NCI-H1930 (cell line): ENCODE results near the gene RNF20.
"Not testable (repeated sequence)": the region's sequence is repeated elsewhere in the genome, so short reads cannot be mapped to it uniquely, and the experiment has no call there.

Source experiments
- DNase-seq, 2 experiments: peaks; one replicate each; lab custom pipeline; 2025; lab: John Stamatoyannopoulos, UW

Gene RNF20

GRCh38 chr9:101533334-101534204, at the start of gene RNF20:
Gene RNF20, plus strand, starts transcription at chr9:101533853. Its CDS starts 1,571 bp downstream, at chr9:101535424.
- DNase-seq = peak; percentile 96 to 97

GRCh38 chr9:101484046-101484445, 49.6 kb upstream of the RNF20 start:
- DNase-seq = no peak

DNA sequence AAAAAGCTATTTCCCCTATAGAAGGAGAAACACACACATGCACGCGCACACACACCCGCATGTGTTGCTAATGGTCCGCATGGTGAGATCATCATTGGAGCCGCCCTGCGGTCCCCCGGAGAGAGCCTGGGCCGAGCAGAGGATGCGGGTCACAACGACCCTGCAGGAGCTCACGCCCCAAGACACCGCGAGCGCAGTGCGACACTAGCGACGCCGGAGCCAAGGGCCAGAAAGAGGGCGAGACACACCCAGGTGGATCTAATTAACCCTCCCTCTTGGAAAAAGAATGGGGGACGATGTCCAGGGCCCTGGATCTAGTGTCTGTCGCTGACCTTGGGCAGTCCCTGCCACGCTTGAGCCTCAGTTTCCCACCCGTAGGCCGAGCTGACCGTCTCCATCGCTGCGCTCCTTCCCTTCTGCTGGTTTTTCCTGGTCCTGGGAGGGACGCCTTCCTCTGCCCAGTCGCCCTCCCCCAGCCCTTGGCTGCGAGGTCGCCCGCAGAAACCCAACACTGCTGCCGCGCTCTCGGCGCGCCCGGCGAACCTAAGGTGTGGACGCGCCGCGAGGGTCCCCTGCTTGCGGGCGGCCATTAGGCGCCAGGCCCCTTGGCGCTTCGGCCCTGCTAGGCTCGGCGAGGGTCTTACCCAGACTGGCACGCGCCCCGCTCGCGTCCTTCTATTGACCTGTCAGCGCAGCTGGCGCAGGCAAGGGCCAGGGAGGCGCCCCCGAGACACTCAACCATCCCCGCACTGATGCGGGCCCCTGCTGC, 47.5 kb upstream of the RNF20 start:
- DNase-seq = peak; percentile 39 to 63

GRCh38 chr9:101486693-101487442, 46.8 kb upstream of the RNF20 start:
- DNase-seq = peak; percentile 71 to 77

DNA sequence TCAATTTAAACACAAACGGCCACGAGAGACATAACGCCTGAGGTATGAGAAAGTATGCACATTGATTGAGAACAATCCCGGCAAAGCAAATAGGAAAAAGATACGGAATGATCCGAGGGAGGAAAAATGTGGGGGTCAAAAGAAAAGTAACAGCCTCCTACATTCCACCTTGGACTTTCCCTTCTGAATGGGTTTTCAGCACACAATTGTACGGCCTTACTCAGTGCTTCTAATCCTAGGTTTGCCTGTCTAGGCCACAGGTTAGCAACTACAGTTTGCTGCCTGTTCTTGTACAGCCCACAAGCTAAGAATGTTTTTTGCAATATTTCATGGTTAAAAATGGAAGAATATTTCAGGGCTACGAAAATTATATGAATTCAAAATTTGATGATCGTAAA, 46.2 kb upstream of the RNF20 start:
- no peak for DNase-seq

DNA sequence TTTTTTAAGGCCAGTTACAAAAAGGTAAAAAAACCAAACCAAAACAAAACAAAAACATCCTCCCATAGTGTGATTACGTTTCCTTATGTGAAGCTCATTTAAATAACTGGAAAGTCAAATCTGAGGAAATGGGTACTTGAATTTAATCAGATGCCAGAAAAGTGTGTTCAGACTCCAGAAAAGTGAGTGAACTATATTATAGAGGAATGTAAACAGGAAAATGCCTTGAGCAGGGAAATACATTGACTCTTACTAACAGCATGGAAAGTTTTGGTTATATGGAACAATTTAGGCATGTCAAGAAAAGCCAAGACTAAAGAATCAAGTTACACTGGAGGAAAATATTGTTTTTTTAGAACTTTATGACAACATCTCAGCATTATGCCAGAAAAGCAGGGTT, 37.8 kb upstream of the RNF20 start:
- no peak for DNase-seq

- DNase-seq = no peak
These were observed 35.3 kb upstream of the RNF20 start for GRCh38 chr9:101498323-101498722.

GRCh38 chr9:101504188-101504587, 29.5 kb upstream of the RNF20 start:
- no peak for DNase-seq

DNA sequence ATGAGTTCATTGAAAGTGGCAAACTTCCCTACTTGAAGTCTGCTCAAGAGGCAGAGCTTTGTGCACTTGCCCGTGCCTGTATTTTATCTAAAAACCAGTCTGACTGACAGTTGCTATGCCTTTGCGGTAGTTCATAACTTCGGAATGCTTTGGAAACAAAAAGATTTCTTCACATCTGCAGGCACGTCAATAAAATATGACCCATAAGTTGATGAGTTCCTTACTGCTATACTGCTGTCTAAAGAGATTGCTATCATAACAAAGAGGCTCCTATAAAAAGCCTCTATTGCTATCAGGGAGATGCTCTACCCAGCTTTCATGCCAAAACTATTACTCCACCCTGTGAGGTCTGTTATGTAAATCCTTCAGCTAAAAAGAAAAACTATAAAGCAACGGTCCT, 25.4 kb upstream of the RNF20 start:
- no peak for DNase-seq

DNA sequence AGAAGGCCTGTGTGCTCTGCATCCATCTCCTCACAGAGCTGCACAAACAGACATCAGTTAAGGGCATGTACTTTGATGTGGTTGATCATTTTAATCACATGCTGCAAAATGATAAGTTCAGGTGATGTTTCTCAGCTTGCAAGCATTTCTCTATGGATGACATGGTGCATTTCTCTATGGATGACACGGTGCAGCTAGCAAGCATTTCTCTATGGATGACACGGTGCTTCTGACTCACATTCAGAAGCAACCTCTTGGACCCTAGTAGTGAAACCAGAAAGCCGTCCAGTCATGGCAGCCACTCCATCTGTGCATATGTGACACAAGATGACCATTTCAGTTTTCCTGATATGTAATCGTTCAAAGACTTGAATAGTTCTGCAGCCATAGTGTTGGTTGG, 24.1 kb upstream of the RNF20 start:
- DNase-seq = no peak

DNA sequence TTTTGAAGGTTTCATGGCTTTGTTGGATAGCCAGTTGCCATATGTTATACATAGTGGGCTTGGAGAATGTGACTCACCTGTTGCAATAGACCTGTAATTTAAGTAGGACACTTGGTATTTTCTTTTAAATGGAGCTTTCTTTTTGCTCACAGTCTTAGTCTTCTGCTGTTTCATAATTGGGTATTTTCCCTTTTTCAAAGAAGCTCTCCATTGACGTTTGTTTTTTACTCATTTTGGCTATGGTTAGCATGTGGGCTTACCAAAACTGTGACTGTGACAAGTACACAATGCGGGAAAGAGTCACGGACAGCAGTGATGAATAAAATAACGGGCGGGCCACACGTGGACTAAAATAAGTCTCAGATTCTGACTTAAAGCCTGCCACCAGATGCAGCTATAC, 23.2 kb upstream of the RNF20 start:
- no peak for DNase-seq

DNA sequence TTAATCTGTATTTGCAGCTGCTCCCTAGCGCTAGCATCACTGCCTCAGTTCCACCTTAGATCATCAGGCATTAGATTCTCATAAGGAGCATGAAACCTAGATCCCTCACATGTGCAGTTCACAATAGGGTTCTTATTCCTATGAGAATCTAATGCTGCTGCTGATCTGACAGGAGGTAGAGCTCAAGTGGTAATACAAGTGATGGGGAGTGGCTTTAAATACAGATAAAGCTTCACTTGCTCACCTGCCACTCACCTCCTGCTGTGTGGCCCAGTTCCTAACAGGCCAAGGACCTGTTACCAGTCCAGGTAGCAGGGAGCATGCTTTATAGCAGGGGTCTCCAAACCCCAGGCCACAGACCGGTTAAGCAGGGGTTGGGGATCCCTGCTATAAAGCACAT, 22.6 kb upstream of the RNF20 start:
- no peak for DNase-seq

DNA sequence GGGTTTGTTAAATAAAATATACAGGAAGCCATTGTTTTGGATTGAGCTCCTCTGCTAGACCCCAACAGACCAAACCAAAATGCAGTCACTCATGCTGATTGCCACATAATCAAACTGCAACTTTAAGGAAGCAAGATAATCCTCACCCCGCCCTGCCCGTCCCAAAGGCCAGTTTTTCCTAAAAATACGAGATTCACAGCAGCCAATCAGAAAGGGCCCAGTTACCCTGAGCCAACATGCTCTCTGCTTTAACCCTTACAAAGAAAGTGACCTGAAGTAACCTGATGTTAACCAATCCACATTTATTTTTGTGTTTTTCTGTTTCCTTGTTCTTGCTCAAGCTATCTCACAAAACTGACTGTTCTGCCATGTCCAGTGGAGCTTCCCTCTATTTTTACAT, 21.5 kb upstream of the RNF20 start:
- no peak for DNase-seq

DNA sequence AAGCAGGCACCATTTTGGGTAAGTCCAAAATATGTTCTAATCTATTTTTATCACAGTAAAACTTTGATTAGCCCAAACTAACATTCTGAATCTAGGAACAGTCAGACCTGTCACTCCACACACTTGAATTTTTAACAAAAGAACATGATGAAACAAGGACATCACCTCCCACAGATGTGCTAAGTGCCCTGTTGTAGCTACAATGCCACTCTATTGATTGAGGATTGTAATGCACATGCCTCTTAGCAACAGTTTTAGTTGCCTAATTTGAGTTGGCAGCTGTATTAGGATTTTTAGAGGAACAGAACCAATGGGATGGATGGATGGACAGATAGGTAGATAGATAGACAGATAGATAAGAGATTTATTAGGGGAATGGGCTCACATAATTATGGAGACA, 20.3 kb upstream of the RNF20 start:
- DNase-seq = no peak

GRCh38 chr9:101514071-101514470, 19.6 kb upstream of the RNF20 start:
- no peak for DNase-seq

DNA sequence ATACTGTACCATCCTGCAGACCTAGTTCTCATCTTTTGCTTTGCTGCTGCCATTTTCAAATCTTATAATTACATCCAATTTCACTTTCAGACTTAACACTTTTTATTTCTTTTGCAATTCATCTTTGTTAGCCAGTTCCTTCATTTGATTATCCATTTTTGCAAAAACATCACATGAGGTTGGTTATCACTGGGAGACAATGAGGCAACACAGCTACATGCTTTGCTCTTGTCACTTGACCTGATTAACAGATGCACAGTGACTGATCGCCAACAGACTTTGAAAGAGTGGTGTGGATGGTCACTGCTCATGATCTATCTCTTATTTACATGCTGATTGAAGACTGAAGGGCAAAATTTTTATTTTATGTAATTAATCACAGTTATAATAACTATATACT, 17.0 kb upstream of the RNF20 start:
- no peak for DNase-seq

DNA sequence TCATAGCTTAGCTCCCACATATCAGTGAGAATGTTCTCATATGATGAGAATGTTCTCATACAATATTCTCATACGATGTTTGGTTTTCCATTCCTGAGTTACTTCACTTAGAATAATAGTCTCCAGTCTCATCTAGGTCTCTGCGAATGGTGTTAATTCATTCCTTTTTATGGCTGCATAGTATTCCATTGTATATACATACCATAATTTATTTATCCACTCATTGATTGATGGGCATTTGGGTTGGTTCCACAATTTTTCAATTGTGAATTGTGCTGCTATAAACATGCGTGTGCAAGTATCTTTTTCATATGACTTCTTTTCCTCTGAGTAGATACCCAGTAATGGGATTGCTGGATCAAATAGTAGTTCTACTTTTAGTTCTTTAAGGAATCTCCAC, 15.2 kb upstream of the RNF20 start:
- not testable (repeated sequence) for DNase-seq

- no peak for DNase-seq
These were observed 9.3 kb upstream of the RNF20 start for GRCh38 chr9:101524371-101524770.

- no peak for DNase-seq
These were observed 6.6 kb upstream of the RNF20 start for GRCh38 chr9:101527066-101527465.

GRCh38 chr9:101528015-101528414, 5.6 kb upstream of the RNF20 start:
- DNase-seq = no peak

DNA sequence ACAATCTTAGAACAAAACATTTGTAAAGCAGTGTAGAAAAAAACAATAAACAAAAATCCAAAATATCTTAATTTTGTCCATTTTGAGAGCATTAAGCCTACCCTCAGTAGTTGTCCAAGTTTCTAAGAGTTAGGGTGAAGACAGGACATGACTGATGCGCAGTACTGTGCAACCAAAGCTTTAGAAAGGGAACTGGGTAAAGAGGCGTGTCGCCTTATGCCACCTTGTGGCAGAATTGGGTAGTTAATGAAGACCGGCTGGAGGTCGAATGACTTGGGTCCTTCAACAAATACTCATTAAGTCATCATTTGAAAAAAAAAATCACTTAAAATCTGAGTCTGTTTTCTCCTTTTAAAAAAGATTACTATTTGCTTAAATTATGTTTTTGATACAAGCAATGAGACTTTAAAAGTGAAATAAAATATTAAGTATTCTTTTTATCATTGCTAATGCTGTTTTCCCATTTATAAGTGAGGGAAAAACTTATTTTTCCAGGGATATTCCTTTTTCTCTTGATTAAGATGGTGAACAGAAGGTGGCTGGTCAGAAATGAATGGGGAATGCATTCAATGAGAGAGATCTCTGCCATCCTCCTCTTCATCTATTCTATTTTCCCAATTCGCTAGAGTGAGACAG, 3.5 kb upstream of the RNF20 start:
- DNase-seq = peak; percentile 40 to 67

- no peak for DNase-seq
These were observed 2.7 kb downstream of the RNF20 start for GRCh38 chr9:101536351-101536750.
